HepG2 (cell line): Measurements from ENCODE around the gene SELENOS. TPM values are rescaled to one million over a fixed set of nuclear protein-coding genes. Genes with fewer than 3 reads are reported as not detected.

Experiments used
- ATAC-seq: fragments of 200-7000 bp; cut with Tn5 transposase; 3 replicates; pipeline ENCODE4 v1.9.1; 2020; ENCODE audit warnings: mild to moderate bottlenecking, moderate library complexity
- BruUV-seq: library from RNA; stranded (reverse); fragments of 400-500 nt; replicated peaks from 2 replicates; lab custom pipeline; 2021; lab: Mats Ljungman, UMichigan
- CTCF ChIA-PET: fragments of 300-600 bp; formaldehyde crosslinking; extraction: SDS; loops from one replicate; lab custom pipeline; 2021; ENCODE audit warnings: low total read pairs, inconsistent platforms, low intra/inter-chr PET ratio; lab: Yijun Ruan, JAX
- POLR2A ChIA-PET: fragments of 350-600 bp; sonication (Branson Sonifier 250); formaldehyde crosslinking; loops from one replicate; lab custom pipeline; 2020; ENCODE audit warnings: antibody characterized with exemption, inconsistent platforms; lab: Yijun Ruan, JAX
- DNase-seq: peaks from one replicate; pipeline ENCODE4 v3.0.0-alpha.2; 2015; ENCODE audit warnings: low spot score
- FAIRE-seq: peaks from 3 replicates; lab custom pipeline; 2011; peaks lifted over from hg19 to GRCh38; lab: Jason Lieb, UNC
- H2AFZ ChIP-seq: one replicate; pipeline ENCODE4 v1.6.1; 2011; ENCODE audit warnings: low read length, inconsistent platforms
- H3K27ac ChIP-seq: fragments of 300-600 bp; 3 replicates; pipeline ENCODE4 v1.8.0; 2011; ENCODE audit warnings: mixed run types, mild to moderate bottlenecking, mixed read lengths, low read length, inconsistent platforms; ENCODE audit not compliant: insufficient read depth; ENCODE audit errors: extremely low read length
- H3K27me3 ChIP-seq, 2 experiments: fragments of 200-600 bp in 1 of 2; 2 replicates in 1 of 2; 3 replicates in 1 of 2; pipeline versions ENCODE4 v1.6.0 to v1.8.0; 2011; ENCODE audit warnings: low read length in 2 of 2, mild to moderate bottlenecking in 2 of 2, moderate library complexity in 2 of 2, inconsistent platforms in 1 of 2; ENCODE audit not compliant: insufficient read depth in 2 of 2, control insufficient read depth in 1 of 2
- H3K36me3 ChIP-seq, 2 experiments: fragments of 200-600 bp in 1 of 2; replicated peaks in 1 of 2; 2 replicates in 1 of 2; 3 replicates in 1 of 2; pipeline versions ENCODE4 v1.5.1 to v1.8.0; 2011; ENCODE audit warnings: low read length in 2 of 2, inconsistent platforms in 1 of 2; ENCODE audit not compliant: insufficient read depth in 2 of 2, control insufficient read depth in 1 of 2
- H3K4me1 ChIP-seq: 2 replicates; pipeline ENCODE4 v1.5.1; 2012; ENCODE audit warnings: low read length, inconsistent platforms; ENCODE audit not compliant: insufficient read depth
- H3K4me2 ChIP-seq: 2 replicates; pipeline ENCODE4 v1.6.0; 2011; ENCODE audit warnings: low read depth, low read length, inconsistent platforms
- H3K4me3 ChIP-seq, 3 experiments: fragments of 200-600 bp in 1 of 3; sonication (generic), shearing (Covaris generic) in 1 of 3; replicated peaks in 1 of 3; 2 replicates each; pipeline ENCODE4 v1.5.1; 2011 to 2016; ENCODE audit warnings: low read length in 3 of 3, inconsistent platforms in 2 of 3, low read depth in 2 of 3, mild to moderate bottlenecking in 2 of 3, control low read depth in 1 of 3, mixed read lengths in 1 of 3; ENCODE audit not compliant: insufficient read depth in 1 of 3
- H3K79me2 ChIP-seq: one replicate; pipeline ENCODE4 v1.6.1; 2011; ENCODE audit warnings: low read length, inconsistent platforms; ENCODE audit not compliant: insufficient read depth
- H3K9ac ChIP-seq: 2 replicates; pipeline ENCODE4 v1.6.0; 2011; ENCODE audit warnings: mild to moderate bottlenecking, low read depth, low read length, inconsistent platforms; ENCODE audit not compliant: insufficient read depth
- H3K9me3 ChIP-seq: 2 replicates; pipeline ENCODE4 v1.5.1; 2012; ENCODE audit warnings: mild to moderate bottlenecking, low read length
- H4K20me1 ChIP-seq: 2 replicates; pipeline ENCODE4 v1.6.0; 2011; ENCODE audit warnings: inconsistent platforms, mild to moderate bottlenecking, low read length, moderate library complexity; ENCODE audit not compliant: insufficient read depth
- ESRRA ChIP-seq: sonication (generic); formaldehyde crosslinking; IDR thresholded peaks from 2 replicates; pipeline ENCODE4 v1.5.1; 2020; ENCODE audit warnings: mild to moderate bottlenecking, low read depth, missing genetic modification reagents
- GATA4 ChIP-seq: sonication (generic); IDR thresholded peaks from 2 replicates; pipeline ENCODE4 v1.6.1; 2016; ENCODE audit warnings: antibody characterized with exemption, low read depth, borderline replicate concordance
- HHEX ChIP-seq: IDR thresholded peaks from 2 replicates; pipeline ENCODE4 v1.6.1; 2016; ENCODE audit warnings: control low read depth
- MAFG ChIP-seq: sonication (generic); formaldehyde crosslinking; IDR thresholded peaks from 2 replicates; pipeline ENCODE4 v1.5.1; 2020; ENCODE audit warnings: mild to moderate bottlenecking, missing genetic modification reagents
- MXI1 ChIP-seq: IDR thresholded peaks from 3 replicates; pipeline ENCODE4 v1.6.1; 2012; ENCODE audit warnings: low read depth, low read length, inconsistent platforms, borderline replicate concordance
- POLR2A ChIP-seq, 2 experiments: IDR thresholded peaks; 2 replicates each; pipeline ENCODE4 v1.6.1; 2011; ENCODE audit warnings: low read depth in 2 of 2, low read length in 2 of 2, mild to moderate bottlenecking in 1 of 2, moderate library complexity in 1 of 2; ENCODE audit not compliant: insufficient read depth in 1 of 2
- RCOR2 ChIP-seq: IDR thresholded peaks from 2 replicates; pipeline ENCODE4 v1.6.1; 2016; ENCODE audit warnings: missing biosample characterization, missing genetic modification reagents
- SP1 ChIP-seq, 2 experiments: fragments of 450-650 bp in 1 of 2; sonication (generic) in 1 of 2; formaldehyde crosslinking in 1 of 2; IDR thresholded peaks; 2 replicates each; pipeline versions ENCODE4 v1.4.0 to v1.6.1; 2016 to 2020; ENCODE audit warnings: missing genetic modification reagents in 1 of 2
- ZNF350 ChIP-seq: sonication (generic); formaldehyde crosslinking; IDR thresholded peaks from 2 replicates; pipeline ENCODE4 v1.4.0; 2020; ENCODE audit warnings: mild to moderate bottlenecking, low read depth, missing genetic modification reagents, borderline replicate concordance
- ZNF781 ChIP-seq: sonication (generic); formaldehyde crosslinking; IDR thresholded peaks from 2 replicates; pipeline ENCODE4 v1.5.1; 2020; ENCODE audit warnings: borderline replicate concordance, mild to moderate bottlenecking, missing genetic modification reagents; ENCODE audit errors: not compliant biosample characterization
- ZSCAN29 ChIP-seq: sonication (generic); formaldehyde crosslinking; conservative IDR thresholded peaks from 2 replicates; pipeline ENCODE4 v1.4.0; 2020; ENCODE audit warnings: mild to moderate bottlenecking, missing genetic modification reagents
- WGBS: methylation state at CpG from one replicate; pipeline ENCODE4 v1.1.6; 2017; ENCODE audit warnings: low lambda C conversion rate; 5-methylcytosine and 5-hydroxymethylcytosine counted together
- in situ Hi-C: cut with HindIII; loops from 2 replicates; pipeline ENCODE4 v1.10.0; 2017; ENCODE audit warnings: low pct_unique_long_range_greater_than_20kb; ENCODE audit not compliant: extremely low pct_ligation_motif_present
- intact Hi-C: fragments of 100-400 bp; cut with micrococcal nuclease; formaldehyde crosslinking; loops from one replicate; pipeline ENCODE4 v1.10.0; 2022; ENCODE audit not compliant: unreplicated experiment
- polyA plus RNA-seq, 8 experiments: library from polyadenylated mRNA; depleted of rRNA in 3 of 8; stranded (reverse) in 7 of 8; unstranded in 1 of 8; fragments of >200 nt; fragmentation: Illumina TruSeq in 4 of 8; extraction: Trizol in 4 of 8; gene quantifications; 2 replicates each; pipeline versions ENCODE4 v1.2.1 to v1.2.3, GENCODE V29; 2011 to 2016; ENCODE audit warnings: low read depth in 4 of 8, missing spikeins in 1 of 8, mixed read lengths in 1 of 8; ENCODE audit not compliant: insufficient read depth in 1 of 8
- total RNA-seq, 5 experiments: library from RNA; depleted of rRNA; stranded (reverse); fragments of >200 nt; fragmentation: Illumina TruSeq; extraction: Trizol; gene quantifications; 2 replicates each; pipeline ENCODE4 v1.2.3, GENCODE V29; 2016; ENCODE audit warnings: low read depth in 1 of 5
- TF ChIP-seq, protein P1 (sequence below): sonication (generic); formaldehyde crosslinking; IDR thresholded peaks from 2 replicates; pipeline ENCODE4 v1.4.0; 2020; ENCODE audit warnings: missing genetic modification reagents
- TF ChIP-seq, protein P2 (sequence below): sonication (generic); formaldehyde crosslinking; IDR thresholded peaks from 2 replicates; pipeline ENCODE4 v1.5.0; 2020; ENCODE audit warnings: missing genetic modification reagents

Gene SELENOS
- total and polyA plus RNA-seq, 2 of the 13 experiments (the other 11 are each of a cell fraction or from before 2014, with no cell fraction given) = 63.0 to 66.1 TPM

DNA sequence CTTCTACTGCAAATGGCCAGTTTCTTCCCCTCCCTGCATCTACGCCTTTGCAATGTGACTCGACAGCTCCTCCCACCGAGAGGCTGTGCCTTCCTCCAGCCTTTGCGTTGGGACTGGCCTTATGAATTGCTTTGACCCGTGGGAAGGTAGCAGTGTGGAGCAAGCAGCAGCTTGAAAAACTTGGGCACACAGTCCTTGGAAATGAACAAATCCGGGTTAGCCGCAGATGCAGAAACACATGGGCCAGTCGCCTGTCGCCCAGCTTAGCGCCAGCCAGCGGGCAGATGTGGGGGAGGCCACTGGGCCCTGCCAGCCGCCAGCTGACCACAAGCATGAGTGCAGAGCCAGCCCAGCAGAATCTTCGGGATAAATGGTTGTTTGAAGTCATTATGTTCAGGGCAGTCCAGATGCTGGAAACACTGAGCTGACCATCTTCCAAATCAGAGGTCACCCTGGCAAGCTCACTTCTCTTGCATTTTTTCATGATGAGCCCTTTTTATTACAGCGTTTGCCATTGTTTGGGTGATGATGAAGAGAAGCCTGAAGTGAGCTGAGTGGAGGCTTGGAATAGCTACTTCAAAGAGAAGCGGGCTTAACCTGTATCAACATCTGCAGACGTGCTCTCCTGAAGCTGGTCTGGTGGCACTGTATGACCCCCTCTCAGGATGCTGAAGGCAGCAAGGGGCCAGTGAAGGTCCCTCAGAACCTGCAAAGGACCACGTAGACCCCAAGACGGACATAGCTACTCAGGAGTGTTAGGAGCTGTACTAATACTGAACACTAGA, 9.8 kb downstream of the SELENOS start:
- no peak for ATAC-seq
- WGBS = 81% methylated on average over 14 of the region's 18 CpGs
- no peaks in the 10 kb centered on the region; the same call in 1 of the 2 replicates for H4K20me1 ChIP-seq
- no peak overlapping the region for H3K9ac ChIP-seq
- H3K27me3 ChIP-seq = peaks cover 0 to 3% of the 10 kb centered on the region in 2 experiments; a peak in 2 of 5 replicates
- in situ Hi-C loops (loop anchor here (25.0 kb wide), 2 partner anchors 355 to 605 kb away; partner anchors contain the start of gene LRRK1), intact Hi-C loops (no loop called here)
- no peaks in the 10 kb centered on the region for H3K4me1 ChIP-seq
- POLR2A ChIA-PET = interaction anchor here (1.0 kb wide), 1 partner anchor 9 kb away, joined by 4 read pairs; no protein-coding TSS in a partner anchor
- DNase-seq = no peak
- H3K4me2 ChIP-seq = no peak overlapping the region
- no peaks in the 10 kb centered on the region for H3K9me3 ChIP-seq
- CTCF ChIA-PET = no interaction called here
- H3K79me2 ChIP-seq = no peaks in the 10 kb centered on the region
- no TSS peak for BruUV-seq
- TF ChIP-seq POLR2A (IDR thresholded peaks at IDR 0.05; ENCODE audit: insufficient read depth in 1 of 2, low read depth in 2 of 2, low read length in 2 of 2) (0 out of 4 replicates have a peak, but pooled peaks of 1 of the 2 experiments have one; percentile 23), ESRRA (no peak)
- TF ChIP-seq, protein P1, sequence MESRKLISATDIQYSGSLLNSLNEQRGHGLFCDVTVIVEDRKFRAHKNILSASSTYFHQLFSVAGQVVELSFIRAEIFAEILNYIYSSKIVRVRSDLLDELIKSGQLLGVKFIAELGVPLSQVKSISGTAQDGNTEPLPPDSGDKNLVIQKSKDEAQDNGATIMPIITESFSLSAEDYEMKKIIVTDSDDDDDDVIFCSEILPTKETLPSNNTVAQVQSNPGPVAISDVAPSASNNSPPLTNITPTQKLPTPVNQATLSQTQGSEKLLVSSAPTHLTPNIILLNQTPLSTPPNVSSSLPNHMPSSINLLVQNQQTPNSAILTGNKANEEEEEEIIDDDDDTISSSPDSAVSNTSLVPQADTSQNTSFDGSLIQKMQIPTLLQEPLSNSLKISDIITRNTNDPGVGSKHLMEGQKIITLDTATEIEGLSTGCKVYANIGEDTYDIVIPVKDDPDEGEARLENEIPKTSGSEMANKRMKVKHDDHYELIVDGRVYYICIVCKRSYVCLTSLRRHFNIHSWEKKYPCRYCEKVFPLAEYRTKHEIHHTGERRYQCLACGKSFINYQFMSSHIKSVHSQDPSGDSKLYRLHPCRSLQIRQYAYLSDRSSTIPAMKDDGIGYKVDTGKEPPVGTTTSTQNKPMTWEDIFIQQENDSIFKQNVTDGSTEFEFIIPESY = peak; percentile 61; the same call in 1 of the 2 replicates
- no peak overlapping the region for H2AFZ ChIP-seq
- peaks cover 1 to 22% of the 10 kb centered on the region in 2 experiments for H3K36me3 ChIP-seq
- no peak overlapping the region for H3K27ac ChIP-seq
- no peak for FAIRE-seq
- H3K4me3 ChIP-seq = no peak overlapping the region

DNA sequence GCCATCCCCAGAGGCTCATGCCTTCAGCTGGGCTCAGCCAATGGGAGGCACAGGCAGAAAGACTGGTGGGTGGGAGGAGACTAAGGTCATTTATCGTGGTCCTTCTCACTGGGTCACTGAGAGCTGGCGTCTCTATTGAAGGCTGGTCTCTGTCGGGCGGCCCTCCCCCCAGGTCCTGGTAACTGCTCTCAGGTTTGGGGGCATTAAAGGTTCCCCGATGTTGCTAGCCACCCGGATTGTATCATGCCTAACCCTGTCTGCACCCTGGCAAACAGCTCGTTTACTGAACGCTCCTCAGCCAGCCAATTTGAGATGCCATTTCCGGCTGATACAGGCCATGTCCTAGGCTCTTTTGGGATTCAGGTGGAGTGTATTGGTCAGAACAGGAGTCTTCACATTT, 10.5 kb downstream of the SELENOS start:
- DNase-seq = no peak
- in situ Hi-C loops (loop anchor here (25.0 kb wide), 2 partner anchors 354 to 604 kb away; partner anchors contain the start of gene LRRK1), intact Hi-C loops (no loop called here)
- H3K79me2 ChIP-seq = no peaks in the 10 kb centered on the region
- ChIA-PET POLR2A (interaction anchor here (1.0 kb wide), 1 partner anchor 9 kb away, joined by 4 read pairs; no protein-coding TSS in a partner anchor), CTCF (no interaction called here)
- H3K27me3 ChIP-seq = peaks cover 0 to 7% of the 10 kb centered on the region in 2 experiments; a peak in 2 of 5 replicates
- H3K4me1 ChIP-seq = no peaks in the 10 kb centered on the region
- no peaks in the 10 kb centered on the region; the same call in 1 of the 2 replicates for H4K20me1 ChIP-seq
- H3K27ac ChIP-seq = no peak overlapping the region
- H3K4me2 ChIP-seq = no peak overlapping the region
- no peaks in the 10 kb centered on the region for H3K9me3 ChIP-seq
- H3K36me3 ChIP-seq = peaks cover 0 to 15% of the 10 kb centered on the region in 2 experiments; a peak in 2 of 5 replicates
- H3K4me3 ChIP-seq = no peak overlapping the region
- TF ChIP-seq RCOR2 (CRISPR knock-in tag) (no peak), HHEX (CRISPR knock-in tag) (no peak), ZNF350 (CRISPR knock-in tag) (no peak), GATA4 (no peak), ZNF781 (CRISPR knock-in tag) (no peak), MAFG (CRISPR knock-in tag) (no peak), MXI1 (no peak), SP1 (IDR thresholded peaks at IDR 0.05) (no peak), SP1 (CRISPR knock-in tag; IDR thresholded peaks at IDR 0.05) (no peak), ZSCAN29 (no peak)
- TF ChIP-seq, protein P2, sequence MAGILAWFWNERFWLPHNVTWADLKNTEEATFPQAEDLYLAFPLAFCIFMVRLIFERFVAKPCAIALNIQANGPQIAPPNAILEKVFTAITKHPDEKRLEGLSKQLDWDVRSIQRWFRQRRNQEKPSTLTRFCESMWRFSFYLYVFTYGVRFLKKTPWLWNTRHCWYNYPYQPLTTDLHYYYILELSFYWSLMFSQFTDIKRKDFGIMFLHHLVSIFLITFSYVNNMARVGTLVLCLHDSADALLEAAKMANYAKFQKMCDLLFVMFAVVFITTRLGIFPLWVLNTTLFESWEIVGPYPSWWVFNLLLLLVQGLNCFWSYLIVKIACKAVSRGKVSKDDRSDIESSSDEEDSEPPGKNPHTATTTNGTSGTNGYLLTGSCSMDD (CRISPR knock-in tag) = no peak
- TF ChIP-seq, all 625 proteins: peak for 0
- Histone ChIP-seq H3K9ac (no peak overlapping the region), H2AFZ (no peak overlapping the region)
- ATAC-seq (no peak), FAIRE-seq (no peak)
- WGBS = 88% methylated on average over 5 of the region's 9 CpGs
- BruUV-seq = no TSS peak
